Hematopoietic multipotent progenitor cell treated with erythropoietin and hydrocortisone succinate and interleukin-3 and kit ligand, for 4 days (in vitro differentiated cells): ENCODE data around the gene NDOR1.

ENCODE experiments used
- DNase-seq: peaks from one replicate; pipeline ENCODE4 v3.0.0-alpha.2; 2015

NDOR1 gene

GRCh38 chr9:137266162-137266527 lies 60.6 kb downstream of the NDOR1 start:
- no peak for DNase-seq
